Measurements from ENCODE around the gene CAVIN3.

DNA sequence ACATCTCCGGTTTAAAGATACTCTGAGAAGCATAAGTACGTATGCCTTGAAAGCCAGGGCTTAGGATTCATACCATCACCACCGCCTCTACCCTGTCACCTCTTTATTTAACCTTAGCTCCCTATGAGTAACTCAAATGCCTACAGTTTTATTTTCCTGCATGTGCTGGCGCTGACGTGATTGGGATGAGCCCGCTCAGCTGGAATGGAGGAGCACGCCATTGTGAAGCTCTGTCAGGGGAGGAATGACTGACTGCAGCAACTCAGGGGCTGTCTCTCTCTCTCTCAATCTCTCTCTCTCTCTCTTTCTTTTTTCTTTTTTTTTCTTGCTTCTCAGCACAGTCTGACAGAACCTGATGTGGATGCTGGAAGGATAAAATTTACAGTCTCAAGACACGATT is 12.4 kb downstream of the CAVIN3 start:
- TF ChIP-seq, protein P1, sequence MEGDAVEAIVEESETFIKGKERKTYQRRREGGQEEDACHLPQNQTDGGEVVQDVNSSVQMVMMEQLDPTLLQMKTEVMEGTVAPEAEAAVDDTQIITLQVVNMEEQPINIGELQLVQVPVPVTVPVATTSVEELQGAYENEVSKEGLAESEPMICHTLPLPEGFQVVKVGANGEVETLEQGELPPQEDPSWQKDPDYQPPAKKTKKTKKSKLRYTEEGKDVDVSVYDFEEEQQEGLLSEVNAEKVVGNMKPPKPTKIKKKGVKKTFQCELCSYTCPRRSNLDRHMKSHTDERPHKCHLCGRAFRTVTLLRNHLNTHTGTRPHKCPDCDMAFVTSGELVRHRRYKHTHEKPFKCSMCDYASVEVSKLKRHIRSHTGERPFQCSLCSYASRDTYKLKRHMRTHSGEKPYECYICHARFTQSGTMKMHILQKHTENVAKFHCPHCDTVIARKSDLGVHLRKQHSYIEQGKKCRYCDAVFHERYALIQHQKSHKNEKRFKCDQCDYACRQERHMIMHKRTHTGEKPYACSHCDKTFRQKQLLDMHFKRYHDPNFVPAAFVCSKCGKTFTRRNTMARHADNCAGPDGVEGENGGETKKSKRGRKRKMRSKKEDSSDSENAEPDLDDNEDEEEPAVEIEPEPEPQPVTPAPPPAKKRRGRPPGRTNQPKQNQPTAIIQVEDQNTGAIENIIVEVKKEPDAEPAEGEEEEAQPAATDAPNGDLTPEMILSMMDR (IDR thresholded peaks at IDR 0.05 in 2 of 3, conservative IDR thresholded peaks at IDR 0.05 in 1 of 3; ENCODE audit: insufficient read depth in 2 of 3, low read depth in 1 of 3, low read length in 3 of 3): no peak
- TF ChIP-seq POLR2A (conservative IDR thresholded peaks at IDR 0.05) (no peak), PHB (CRISPR knock-in tag; IDR thresholded peaks at IDR 0.05) (no peak), ZNF217 (CRISPR knock-in tag; IDR thresholded peaks at IDR 0.05) (no peak), MEF2A (IDR thresholded peaks at IDR 0.05; ENCODE audit: control insufficient read depth, low read depth, low read length) (no peak), BCL6 (CRISPR knock-in tag; IDR thresholded peaks at IDR 0.05) (no peak), BRCA1 (IDR thresholded peaks at IDR 0.05) (no peak), BRCA1 (CRISPR knock-in tag; IDR thresholded peaks at IDR 0.05) (no peak), HLTF (IDR thresholded peaks at IDR 0.05) (no peak)
- TF ChIP-seq, protein P2, sequence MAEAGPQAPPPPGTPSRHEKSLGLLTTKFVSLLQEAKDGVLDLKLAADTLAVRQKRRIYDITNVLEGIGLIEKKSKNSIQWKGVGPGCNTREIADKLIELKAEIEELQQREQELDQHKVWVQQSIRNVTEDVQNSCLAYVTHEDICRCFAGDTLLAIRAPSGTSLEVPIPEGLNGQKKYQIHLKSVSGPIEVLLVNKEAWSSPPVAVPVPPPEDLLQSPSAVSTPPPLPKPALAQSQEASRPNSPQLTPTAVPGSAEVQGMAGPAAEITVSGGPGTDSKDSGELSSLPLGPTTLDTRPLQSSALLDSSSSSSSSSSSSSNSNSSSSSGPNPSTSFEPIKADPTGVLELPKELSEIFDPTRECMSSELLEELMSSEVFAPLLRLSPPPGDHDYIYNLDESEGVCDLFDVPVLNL (CRISPR knock-in tag; IDR thresholded peaks at IDR 0.05; ENCODE audit: low read depth): no peak

Measured in K562 (cell line).